Epithelial cell of esophagus (primary cell): Measurements from ENCODE around the gene RTRAF.

Experiments used
- DNase-seq: peaks from one replicate; pipeline ENCODE4 v3.0.0; 2010; ENCODE audit warnings: low read depth
- H3K4me3 ChIP-seq: 2 replicates; pipeline ENCODE4 v1.5.1; 2011; ENCODE audit warnings: mild to moderate bottlenecking, low read length, control low read depth
- CTCF ChIP-seq: IDR thresholded peaks from 2 replicates; pipeline ENCODE4 v1.5.1; 2011; ENCODE audit warnings: low read depth, mild to moderate bottlenecking, low read length, control low read depth, inconsistent platforms; ENCODE audit not compliant: insufficient read depth; ENCODE audit errors: missing control alignments

RTRAF gene

GRCh38 chr14:52039124-52039815, 49.9 kb downstream of the RTRAF start:
- no peak overlapping the region for H3K4me3 ChIP-seq

GRCh38 chr14:52040598-52040997, 51.3 kb downstream of the RTRAF start:
- TF ChIP-seq CTCF, result no peak
- no peak overlapping the region for H3K4me3 ChIP-seq
- no peak for DNase-seq

More at GRCh38 chr14:52039124-52039815, 49.9 kb downstream of the RTRAF start:
- no peak for DNase-seq
- TF ChIP-seq CTCF, result no peak

- no peak for DNase-seq
- H3K4me3 ChIP-seq, result no peak overlapping the region
- no peak for TF ChIP-seq CTCF
Observed at GRCh38 chr14:52042371-52043289, 53.3 kb downstream of the RTRAF start.

GRCh38 chr14:52043690-52044089, 54.3 kb downstream of the RTRAF start:
- peak; percentile 59 for TF ChIP-seq CTCF

GRCh38 chr14:52044791-52045522, 55.6 kb downstream of the RTRAF start:
- peak; percentile 62 for DNase-seq
- no peak overlapping the region for H3K4me3 ChIP-seq
- TF ChIP-seq CTCF, result no peak

More at GRCh38 chr14:52043690-52044089, 54.3 kb downstream of the RTRAF start:
- DNase-seq, result peak; percentile 49
- H3K4me3 ChIP-seq, result no peak overlapping the region

- no peak overlapping the region for H3K4me3 ChIP-seq
- no peak for DNase-seq
- no peak for TF ChIP-seq CTCF
Observed at GRCh38 chr14:52046376-52046917, 57.1 kb downstream of the RTRAF start.
